Right atrium auricular region (tissue), 2 donors: Measurements from ENCODE around the gene LRRC71. TPM values are rescaled to one million over a fixed set of nuclear protein-coding genes. Genes with fewer than 3 reads are reported as not detected.

ENCODE experiments used
- DNase-seq: peaks from one replicate; pipeline ENCODE4 v3.0.0-alpha.2; 2019; ENCODE audit warnings: low spot score
- H3K27ac ChIP-seq, 2 donors: fragments of 200-600 bp; sonication (generic); 1 replicate in 1 of 2; 2 replicates in 1 of 2; pipeline ENCODE4 v1.5.1; 2016 to 2019
- H3K27me3 ChIP-seq, 2 donors: fragments of 200-600 bp; sonication (generic); one replicate each; pipeline versions ENCODE4 v1.5.1 to v1.6.0; 2017 to 2019
- H3K36me3 ChIP-seq: fragments of 200-600 bp; sonication (generic); one replicate; pipeline ENCODE4 v1.5.1; 2016
- H3K4me1 ChIP-seq, 2 donors: fragments of 200-600 bp; sonication (generic); one replicate each; pipeline versions ENCODE4 v1.5.1 to v1.6.0; 2017 to 2019
- H3K4me3 ChIP-seq, 2 donors: fragments of 200-600 bp; sonication (generic); 1 replicate in 1 of 2; 2 replicates in 1 of 2; pipeline ENCODE4 v1.5.1; 2017 to 2019; ENCODE audit warnings: mild to moderate bottlenecking in 1 of 2, moderate library complexity in 1 of 2
- H3K9me3 ChIP-seq, 2 donors: fragments of 200-600 bp; sonication (generic); one replicate each; pipeline ENCODE4 v1.5.1; 2019
- CTCF ChIP-seq, 2 donors: fragments of 200-600 bp; sonication (generic); IDR thresholded peaks; one replicate each; pipeline ENCODE4 v1.5.1; 2019; ENCODE audit warnings: antibody characterized with exemption in 2 of 2
- total RNA-seq, 2 donors: library from RNA; depleted of rRNA; stranded (reverse); fragments of >200 nt; gene quantifications; one replicate each; pipeline ENCODE4 v1.1.0, GENCODE V29; 2016

LRRC71 gene
- not detected for total RNA-seq

GRCh38 chr1:156920233-156921052, at the start of gene LRRC71:
LRRC71 (plus strand) TSS chr1:156920632; CDS start chr1:156920804, 172 bp downstream.
- H3K36me3 ChIP-seq: peaks cover 2% of the 10 kb centered on the region
- H3K9me3 ChIP-seq: peaks cover 0 to 6% of the 10 kb centered on the region in 2 donors
- H3K27me3 ChIP-seq: peaks cover 11 to 29% of the 10 kb centered on the region in 2 donors
- H3K4me3 ChIP-seq: peak within 1 kb of the TSS in 1 of 2 donors; percentile 33
- TF ChIP-seq CTCF (IDR thresholded peaks at IDR 0.05): peak; percentile 74 to 95
- no peak within 1 kb of the TSS for H3K27ac ChIP-seq
- peaks cover 0 to 26% of the 10 kb centered on the region in 2 donors for H3K4me1 ChIP-seq
- DNase-seq: peak; percentile 77

GRCh38 chr1:156873659-156874058, 46.8 kb upstream of the LRRC71 start:
- H3K9me3 ChIP-seq: no peaks in the 10 kb centered on the region
- no peak for DNase-seq
- H3K36me3 ChIP-seq: no peaks in the 10 kb centered on the region
- H3K4me1 ChIP-seq: no peaks in the 10 kb centered on the region
- TF ChIP-seq CTCF (IDR thresholded peaks at IDR 0.05): no peak
- no peak overlapping the region for H3K27ac ChIP-seq
- H3K4me3 ChIP-seq: no peak overlapping the region
- no peaks in the 10 kb centered on the region for H3K27me3 ChIP-seq

GRCh38 chr1:156874142-156874541, 46.3 kb upstream of the LRRC71 start:
- Histone ChIP-seq H3K36me3 (no peaks in the 10 kb centered on the region), H3K9me3 (no peaks in the 10 kb centered on the region), H3K27ac (no peak overlapping the region), H3K4me3 (no peak overlapping the region), H3K4me1 (no peaks in the 10 kb centered on the region), H3K27me3 (no peaks in the 10 kb centered on the region)
- no peak for TF ChIP-seq CTCF (IDR thresholded peaks at IDR 0.05)
- no peak for DNase-seq

- Histone ChIP-seq H3K4me1 (no peaks in the 10 kb centered on the region), H3K27ac (no peak overlapping the region), H3K36me3 (no peaks in the 10 kb centered on the region), H3K4me3 (no peak overlapping the region), H3K27me3 (no peaks in the 10 kb centered on the region), H3K9me3 (no peaks in the 10 kb centered on the region)
- no peak for TF ChIP-seq CTCF (IDR thresholded peaks at IDR 0.05)
- no peak for DNase-seq
Observed at GRCh38 chr1:156874572-156875340, 45.7 kb upstream of the LRRC71 start.

- Histone ChIP-seq H3K36me3 (no peaks in the 10 kb centered on the region), H3K9me3 (no peaks in the 10 kb centered on the region), H3K4me1 (no peaks in the 10 kb centered on the region), H3K4me3 (no peak overlapping the region), H3K27me3 (no peaks in the 10 kb centered on the region), H3K27ac (no peak overlapping the region)
- no peak for TF ChIP-seq CTCF (IDR thresholded peaks at IDR 0.05)
- no peak for DNase-seq
Observed at GRCh38 chr1:156875341-156875615, 45.2 kb upstream of the LRRC71 start.
